Caco-2 (cell line): ENCODE data around the gene NUP54. TPM values are rescaled to one million over a fixed set of nuclear protein-coding genes. Genes with fewer than 3 reads are reported as not detected.

Experiments used
- BruUV-seq: library from RNA; stranded (reverse); fragments of 400-500 nt; replicated peaks from 2 replicates; lab custom pipeline; 2021; lab: Mats Ljungman, UMichigan
- CTCF ChIA-PET: fragments of 300-600 bp; sonication (Branson Sonifier 250); formaldehyde crosslinking; loops from one replicate; lab custom pipeline; 2022; ENCODE audit warnings: antibody characterized with exemption; lab: Charles Lee
- POLR2A ChIA-PET: fragments of 300-600 bp; sonication (Branson Sonifier 250); formaldehyde crosslinking; loops from one replicate; lab custom pipeline; 2022; ENCODE audit warnings: antibody characterized with exemption; lab: Charles Lee
- DNase-seq, 2 experiments: peaks; one replicate each; pipeline versions ENCODE4 v3.0.0 to v3.0.0-alpha.2; 2020 to 2022
- H3K27me3 ChIP-seq: replicated peaks from 2 replicates; pipeline ENCODE4 v1.6.0; 2011; ENCODE audit warnings: low read length; ENCODE audit not compliant: control insufficient read depth, insufficient read depth
- H3K36me3 ChIP-seq: 2 replicates; pipeline ENCODE4 v1.5.1; 2011; ENCODE audit warnings: low read length; ENCODE audit not compliant: control insufficient read depth, insufficient read depth
- H3K4me1 ChIP-seq: fragments of 250-450 bp; sonication (Bioruptor Pico); 2 replicates; pipeline ENCODE4 v1.5.1; 2020; ENCODE audit warnings: mild to moderate bottlenecking
- H3K4me3 ChIP-seq: 2 replicates; pipeline ENCODE4 v1.5.1; 2011; ENCODE audit warnings: low read depth, mild to moderate bottlenecking, control low read depth, low read length
- H3K9me3 ChIP-seq: fragments of 250-450 bp; sonication (Bioruptor Pico); 2 replicates; pipeline ENCODE4 v1.5.1; 2020; ENCODE audit warnings: mild to moderate bottlenecking, moderate library complexity
- H3K27ac Mint-ChIP-seq: one replicate; pipeline ENCODE4 v1.8.0; 2022; ENCODE audit warnings: mixed read lengths; ENCODE audit not compliant: unreplicated experiment
- H3K27me3 Mint-ChIP-seq: one replicate; pipeline ENCODE4 v1.8.0; 2022; ENCODE audit warnings: mixed read lengths; ENCODE audit not compliant: insufficient read depth, unreplicated experiment
- H3K36me3 Mint-ChIP-seq: one replicate; pipeline ENCODE4 v1.8.0; 2022; ENCODE audit warnings: mild to moderate bottlenecking, mixed read lengths; ENCODE audit not compliant: insufficient read depth, unreplicated experiment
- H3K4me1 Mint-ChIP-seq: one replicate; pipeline ENCODE4 v1.8.0; 2022; ENCODE audit warnings: low read depth, mixed read lengths; ENCODE audit not compliant: unreplicated experiment
- H3K4me3 Mint-ChIP-seq: one replicate; pipeline ENCODE4 v1.8.0; 2022; ENCODE audit warnings: mild to moderate bottlenecking, moderate library complexity, mixed read lengths; ENCODE audit not compliant: unreplicated experiment
- H3K9me3 Mint-ChIP-seq: one replicate; pipeline ENCODE4 v1.8.0; 2022; ENCODE audit warnings: mixed read lengths; ENCODE audit not compliant: unreplicated experiment
- intact Hi-C: fragments of 100-400 bp; cut with micrococcal nuclease; formaldehyde crosslinking; loops from one replicate; pipeline ENCODE4 v1.10.0; 2022; ENCODE audit not compliant: unreplicated experiment
- total RNA-seq: library from RNA; stranded (reverse); gene quantifications from 2 replicates; pipeline ENCODE4 v1.2.3, GENCODE V29; 2022
- TF ChIP-seq, protein P1 (sequence below), 2 experiments: fragments of 200-600 bp in 1 of 2; IDR thresholded peaks; 1 replicate in 1 of 2; 2 replicates in 1 of 2; pipeline versions ENCODE4 v1.5.1 to v1.8.0; 2011 to 2022; ENCODE audit warnings: antibody characterized with exemption in 1 of 2, control low read depth in 1 of 2, inconsistent platforms in 1 of 2, low read depth in 1 of 2, low read length in 1 of 2, mild to moderate bottlenecking in 1 of 2, moderate library complexity in 1 of 2; ENCODE audit not compliant: insufficient read depth in 1 of 2, severe bottlenecking in 1 of 2, unreplicated experiment in 1 of 2

NUP54 gene
- total RNA-seq, 1 experiment from 2014 or later: 68.8 TPM

DNA sequence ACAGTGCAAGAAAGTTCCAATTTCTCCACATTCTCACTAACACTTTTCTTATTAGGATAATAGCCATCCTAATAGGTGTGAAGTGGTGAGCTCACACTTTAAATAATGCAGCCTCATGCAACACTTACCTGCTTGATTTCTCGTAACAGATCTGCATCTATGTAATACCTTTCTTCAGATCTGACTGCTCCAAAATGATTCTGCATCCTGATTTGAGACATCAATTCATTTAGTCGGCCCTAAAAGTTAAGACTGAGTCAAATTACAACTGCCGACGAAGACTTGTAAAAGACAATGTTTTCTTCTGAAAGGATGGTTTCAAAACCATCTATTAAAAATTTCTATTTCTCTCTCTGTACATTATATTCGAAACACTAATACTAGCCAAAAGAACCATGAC, 30.7 kb downstream of the NUP54 start:
- Histone ChIP-seq H3K9me3 (no peaks in the 10 kb centered on the region), H3K4me1 (no peaks in the 10 kb centered on the region), H3K27me3 (no peaks in the 10 kb centered on the region), H3K36me3 (no peaks in the 10 kb centered on the region), H3K4me3 (no peak overlapping the region)
- intact Hi-C loops: no loop called here
- H3K27me3 Mint-ChIP-seq: no peaks in the 10 kb centered on the region
- H3K9me3 Mint-ChIP-seq: no peaks in the 10 kb centered on the region
- H3K27ac Mint-ChIP-seq: no peak overlapping the region
- no peak overlapping the region for H3K4me3 Mint-ChIP-seq
- peaks cover 59% of the 10 kb centered on the region for H3K36me3 Mint-ChIP-seq
- POLR2A ChIA-PET: no interaction called here
- DNase-seq: no peak
- no TSS peak for BruUV-seq
- TF ChIP-seq, protein P1, sequence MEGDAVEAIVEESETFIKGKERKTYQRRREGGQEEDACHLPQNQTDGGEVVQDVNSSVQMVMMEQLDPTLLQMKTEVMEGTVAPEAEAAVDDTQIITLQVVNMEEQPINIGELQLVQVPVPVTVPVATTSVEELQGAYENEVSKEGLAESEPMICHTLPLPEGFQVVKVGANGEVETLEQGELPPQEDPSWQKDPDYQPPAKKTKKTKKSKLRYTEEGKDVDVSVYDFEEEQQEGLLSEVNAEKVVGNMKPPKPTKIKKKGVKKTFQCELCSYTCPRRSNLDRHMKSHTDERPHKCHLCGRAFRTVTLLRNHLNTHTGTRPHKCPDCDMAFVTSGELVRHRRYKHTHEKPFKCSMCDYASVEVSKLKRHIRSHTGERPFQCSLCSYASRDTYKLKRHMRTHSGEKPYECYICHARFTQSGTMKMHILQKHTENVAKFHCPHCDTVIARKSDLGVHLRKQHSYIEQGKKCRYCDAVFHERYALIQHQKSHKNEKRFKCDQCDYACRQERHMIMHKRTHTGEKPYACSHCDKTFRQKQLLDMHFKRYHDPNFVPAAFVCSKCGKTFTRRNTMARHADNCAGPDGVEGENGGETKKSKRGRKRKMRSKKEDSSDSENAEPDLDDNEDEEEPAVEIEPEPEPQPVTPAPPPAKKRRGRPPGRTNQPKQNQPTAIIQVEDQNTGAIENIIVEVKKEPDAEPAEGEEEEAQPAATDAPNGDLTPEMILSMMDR (IDR thresholded peaks at IDR 0.05; ENCODE audit: insufficient read depth in 1 of 2, low read depth in 1 of 2, low read length in 1 of 2, severe bottlenecking in 1 of 2, unreplicated experiment in 1 of 2): no peak
- CTCF ChIA-PET: no interaction called here
- no peaks in the 10 kb centered on the region for H3K4me1 Mint-ChIP-seq

- H3K36me3 Mint-ChIP-seq: peaks cover 59% of the 10 kb centered on the region
- CTCF ChIA-PET: no interaction called here
Measured at GRCh38 chr4:76116821-76117220, 31.4 kb downstream of the NUP54 start.

GRCh38 chr4:76108467-76109181, 39.6 kb downstream of the NUP54 start:
- Histone ChIP-seq H3K27me3 (no peaks in the 10 kb centered on the region), H3K36me3 (no peaks in the 10 kb centered on the region), H3K9me3 (no peaks in the 10 kb centered on the region), H3K4me1 (no peaks in the 10 kb centered on the region), H3K4me3 (no peak overlapping the region)
- intact Hi-C loops: no loop called here
- no TSS peak for BruUV-seq
- POLR2A ChIA-PET: no interaction called here
- Mint-ChIP-seq H3K27ac (no peak overlapping the region), H3K9me3 (no peaks in the 10 kb centered on the region), H3K36me3 (peaks cover 5% of the 10 kb centered on the region), H3K4me3 (no peak overlapping the region), H3K27me3 (no peaks in the 10 kb centered on the region), H3K4me1 (no peaks in the 10 kb centered on the region)
- CTCF ChIA-PET: no interaction called here
- TF ChIP-seq, protein P1 (IDR thresholded peaks at IDR 0.05; ENCODE audit: insufficient read depth in 1 of 2, low read depth in 1 of 2, low read length in 1 of 2, severe bottlenecking in 1 of 2, unreplicated experiment in 1 of 2): peak in 1 of 2 experiments; percentile 8
- DNase-seq: peak in 1 of 2 experiments; percentile 18

More at GRCh38 chr4:76116821-76117220, 31.4 kb downstream of the NUP54 start:
- no peaks in the 10 kb centered on the region for H3K9me3 ChIP-seq
- no peak overlapping the region for H3K4me3 ChIP-seq
- H3K27ac Mint-ChIP-seq: no peak overlapping the region
- intact Hi-C loops: no loop called here
- H3K27me3 Mint-ChIP-seq: no peaks in the 10 kb centered on the region
- H3K4me3 Mint-ChIP-seq: no peak overlapping the region
- no peaks in the 10 kb centered on the region for H3K4me1 Mint-ChIP-seq
- DNase-seq: no peak
- POLR2A ChIA-PET: no interaction called here
- H3K9me3 Mint-ChIP-seq: no peaks in the 10 kb centered on the region
- H3K36me3 ChIP-seq: no peaks in the 10 kb centered on the region
- no peaks in the 10 kb centered on the region for H3K4me1 ChIP-seq
- TF ChIP-seq, protein P1 (IDR thresholded peaks at IDR 0.05; ENCODE audit: insufficient read depth in 1 of 2, low read depth in 1 of 2, low read length in 1 of 2, severe bottlenecking in 1 of 2, unreplicated experiment in 1 of 2): no peak
- no peaks in the 10 kb centered on the region for H3K27me3 ChIP-seq
- BruUV-seq: no TSS peak
